ENCODE results near the gene NOL3. TPM values are rescaled to one million over a fixed set of nuclear protein-coding genes. Genes with fewer than 3 reads are reported as not detected.
A peak's percentile ranks its signal among the peaks of the same experiment; 100 is the strongest.

NOL3 gene
- total and polyA plus RNA-seq, 2 donors (not counting 3 experiments of a cell fraction or from before 2014, with no cell fraction given), result 16.0 to 19.4 TPM

DNA sequence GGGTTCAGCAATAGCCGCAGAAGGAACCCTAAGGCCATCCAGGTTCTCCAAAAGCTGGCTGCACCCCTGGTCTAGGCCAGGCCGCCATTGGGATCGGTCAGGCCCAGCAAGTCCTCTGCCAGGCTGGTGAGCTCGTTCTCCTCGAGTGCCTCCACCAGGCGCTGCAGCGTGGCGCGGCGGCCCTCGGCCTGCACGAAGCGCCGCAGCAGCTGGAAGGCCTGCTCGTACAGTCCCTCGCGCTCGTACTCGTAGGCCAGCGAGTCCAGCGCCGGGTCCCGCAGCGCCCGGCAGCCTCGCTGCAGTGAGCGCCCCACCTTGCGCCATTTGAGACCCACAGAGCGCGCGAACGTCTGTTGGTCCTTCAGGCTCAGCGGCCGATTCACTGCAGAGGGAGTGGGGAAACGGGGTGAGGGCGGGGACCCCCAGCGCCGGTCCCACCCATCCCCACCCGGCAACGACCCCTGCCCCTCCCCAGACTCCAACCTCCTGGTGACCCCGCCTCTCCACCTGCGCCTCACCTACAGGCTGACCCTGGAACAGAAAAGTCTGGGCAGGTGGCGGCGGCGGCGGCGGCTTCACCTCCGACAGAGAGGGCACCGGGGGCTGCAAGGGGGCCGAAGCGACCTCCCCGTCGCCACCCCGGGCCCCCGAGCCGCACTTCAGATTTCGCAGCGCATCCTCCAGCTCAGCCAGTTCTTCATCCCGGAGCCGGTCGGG lies 15.6 kb upstream of the NOL3 start:
- no peaks in the 10 kb centered on the region for H3K36me3 ChIP-seq (ENCODE audit: control insufficient read depth in 2 of 2, extremely low read depth in 1 of 2, insufficient read depth in 2 of 2, low read length in 2 of 2)
- dilution Hi-C loops (cut with MboI; ENCODE audit: extremely low pct_ligation_motif_present, low sequenced_read_pairs) (no loop called here), intact Hi-C loops (cut with micrococcal nuclease) (loop anchor here (1.0 kb wide), 3 partner anchors 50 to 177 kb away; no protein-coding TSS in a partner anchor)
- no peaks in the 10 kb centered on the region for H3K79me2 ChIP-seq (ENCODE audit: control insufficient read depth, insufficient read depth, low read length)
- H3K27me3 ChIP-seq (ENCODE audit: control insufficient read depth in 2 of 2, insufficient read depth in 2 of 2, low read length in 2 of 2), result peaks cover 2 to 7% of the 10 kb centered on the region in 2 experiments
- no TSS peak for BruUV-seq (replicated peaks)
- no peaks in the 10 kb centered on the region for H3K9me3 ChIP-seq (replicated peaks; ENCODE audit: control insufficient read depth, insufficient read depth, low read length)
- CTCF ChIA-PET, result interaction anchor here (0.6 to 8.2 kb wide), 64 partner anchors 8 to 324 kb away, joined by 3 to 302 read pairs (median 7); partner anchors contain the start of genes CDH16, CES3, CES4A and CIAO2B
- no peak overlapping the region for H3K9ac ChIP-seq (replicated peaks; ENCODE audit: extremely low read depth, insufficient read depth, low read length)
- no peak for TF ChIP-seq POLR2A (IDR thresholded peaks at IDR 0.05; ENCODE audit: low read depth, low read length)
- no peak for TF ChIP-seq EZH2 (IDR thresholded peaks at IDR 0.05; ENCODE audit: borderline replicate concordance, low read depth, low read length, severe bottlenecking)
- no peak for TF ChIP-seq FOS (IDR thresholded peaks at IDR 0.05; ENCODE audit: borderline replicate concordance, insufficient read depth, low read length)
- no peaks in the 10 kb centered on the region for H4K20me1 ChIP-seq (replicated peaks; ENCODE audit: control insufficient read depth, extremely low read depth, insufficient read depth, low read length)
- H3K27ac ChIP-seq (ENCODE audit: insufficient read depth, low read depth, low read length), result no peak overlapping the region
- POLR2A ChIA-PET, result interaction anchor here (1.2 kb wide), 1 partner anchor 137 kb away, joined by 12 read pairs; no protein-coding TSS in a partner anchor
- FAIRE-seq (no peak), DNase-seq (ENCODE audit: low read depth, low spot score) (no peak)
- no peaks in the 10 kb centered on the region for H3K9me1 ChIP-seq (replicated peaks; ENCODE audit: control insufficient read depth, extremely low read depth, insufficient read depth, low read length)
- peaks cover 3% of the 10 kb centered on the region for H3K4me1 ChIP-seq (ENCODE audit: control insufficient read depth, extremely low read depth, insufficient read depth, low read length)
- peak overlapping the region; percentile 44 for H3K4me2 ChIP-seq (ENCODE audit: insufficient read depth, low read length)
- peak overlapping the region in 1 of 3 experiments; percentile 15 for H3K4me3 ChIP-seq (replicated peaks in 1 of 3; ENCODE audit: insufficient read depth in 1 of 3, low read depth in 1 of 3, low read length in 3 of 3)
- H2AFZ ChIP-seq (ENCODE audit: low read depth, low read length), result no peak overlapping the region

DNA sequence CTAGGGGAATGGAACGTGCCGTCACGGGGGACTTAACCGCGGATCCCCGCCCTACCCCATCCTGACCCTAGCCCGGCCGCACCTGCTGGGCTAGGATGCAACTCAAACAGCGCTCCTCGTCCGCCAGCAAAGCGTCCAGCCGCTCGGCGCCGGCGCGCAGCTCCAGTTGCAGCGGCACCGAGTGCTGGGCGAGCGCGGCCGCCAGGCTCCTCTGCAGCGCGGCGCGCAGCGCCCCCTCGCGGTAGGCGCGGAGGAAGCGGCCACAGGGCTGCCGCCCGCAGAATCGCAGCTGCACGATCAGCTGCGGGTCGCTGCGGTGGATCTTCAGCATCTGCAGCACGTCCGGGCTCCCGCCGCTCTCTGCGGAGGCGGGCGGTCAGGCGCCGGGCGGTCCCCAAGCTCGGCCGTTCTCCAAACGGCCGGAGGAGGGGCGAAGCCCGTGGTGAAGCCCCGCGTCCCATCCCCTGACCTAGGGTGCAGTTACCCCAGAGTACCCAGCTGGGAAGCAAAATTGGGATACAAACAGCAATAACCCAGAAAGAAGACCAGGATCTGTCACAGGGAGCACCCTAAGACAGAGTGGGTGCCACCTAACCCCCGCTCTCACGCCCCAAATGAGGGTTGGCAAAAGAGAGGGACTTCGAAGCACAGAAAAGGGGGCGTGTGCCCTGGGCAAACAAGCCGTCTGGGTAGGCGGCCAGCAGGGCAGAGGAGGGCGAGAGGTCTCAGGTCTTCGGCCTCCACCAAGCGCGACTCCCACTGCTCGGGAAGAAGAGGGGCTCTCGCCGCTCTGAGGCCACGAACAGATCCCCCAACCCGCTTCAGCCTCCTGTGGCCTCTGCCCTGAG lies 14.8 kb upstream of the NOL3 start:
- ChIA-PET POLR2A (interaction anchor here (1.2 kb wide), 1 partner anchor 137 kb away, joined by 12 read pairs; no protein-coding TSS in a partner anchor), CTCF (interaction anchor here (0.6 to 8.2 kb wide), 66 partner anchors 9 to 325 kb away, joined by 3 to 302 read pairs (median 7); partner anchors contain the start of genes CDH16, CES3, CES4A and CIAO2B)
- peaks cover 2% of the 10 kb centered on the region in 2 experiments for H3K27me3 ChIP-seq (ENCODE audit: control insufficient read depth in 2 of 2, insufficient read depth in 2 of 2, low read length in 2 of 2)
- dilution Hi-C loops (cut with MboI; ENCODE audit: extremely low pct_ligation_motif_present, low sequenced_read_pairs), result no loop called here
- BruUV-seq (replicated peaks), result no TSS peak
- peak overlapping the region in 1 of 3 experiments; percentile 15 for H3K4me3 ChIP-seq (replicated peaks in 1 of 3; ENCODE audit: insufficient read depth in 1 of 3, low read depth in 1 of 3, low read length in 3 of 3)
- no peaks in the 10 kb centered on the region for H4K20me1 ChIP-seq (replicated peaks; ENCODE audit: control insufficient read depth, extremely low read depth, insufficient read depth, low read length)
- no peak overlapping the region for H2AFZ ChIP-seq (ENCODE audit: low read depth, low read length)
- H3K79me2 ChIP-seq (ENCODE audit: control insufficient read depth, insufficient read depth, low read length), result no peaks in the 10 kb centered on the region
- H3K4me1 ChIP-seq (ENCODE audit: control insufficient read depth, extremely low read depth, insufficient read depth, low read length), result peaks cover 4% of the 10 kb centered on the region
- DNase-seq (ENCODE audit: low read depth, low spot score) (peak; percentile 60), FAIRE-seq (peak; percentile 86)
- H3K9me3 ChIP-seq (replicated peaks; ENCODE audit: control insufficient read depth, insufficient read depth, low read length), result no peaks in the 10 kb centered on the region
- H3K9me1 ChIP-seq (replicated peaks; ENCODE audit: control insufficient read depth, extremely low read depth, insufficient read depth, low read length), result no peaks in the 10 kb centered on the region
- H3K9ac ChIP-seq (replicated peaks; ENCODE audit: extremely low read depth, insufficient read depth, low read length), result no peak overlapping the region
- no peaks in the 10 kb centered on the region for H3K36me3 ChIP-seq (ENCODE audit: control insufficient read depth in 2 of 2, extremely low read depth in 1 of 2, insufficient read depth in 2 of 2, low read length in 2 of 2)
- intact Hi-C loops (cut with micrococcal nuclease), result loop anchor here (1.0 kb wide), 3 partner anchors 51 to 178 kb away; no protein-coding TSS in a partner anchor
- H3K4me2 ChIP-seq (ENCODE audit: insufficient read depth, low read length), result peak overlapping the region; percentile 44
- H3K27ac ChIP-seq (ENCODE audit: insufficient read depth, low read depth, low read length), result no peak overlapping the region
- TF ChIP-seq GATA2 (IDR thresholded peaks at IDR 0.05; ENCODE audit: insufficient read depth, insufficient read length, low read depth, low read length) (no peak), EZH2 (IDR thresholded peaks at IDR 0.05; ENCODE audit: borderline replicate concordance, low read depth, low read length, severe bottlenecking) (peak; percentile 62), MYC (IDR thresholded peaks at IDR 0.05; ENCODE audit: low read depth, low read length) (no peak), POLR2A (IDR thresholded peaks at IDR 0.05; ENCODE audit: low read depth, low read length) (peak; percentile 24), JUN (IDR thresholded peaks at IDR 0.05; ENCODE audit: borderline replicate concordance, insufficient read depth, insufficient read length, low read depth) (no peak), POLR2AphosphoS5 (IDR thresholded peaks at IDR 0.05; ENCODE audit: insufficient read depth, low read depth, low read length) (peak; percentile 48), FOS (IDR thresholded peaks at IDR 0.05; ENCODE audit: borderline replicate concordance, insufficient read depth, low read length) (no peak)
- TF ChIP-seq, protein P1, sequence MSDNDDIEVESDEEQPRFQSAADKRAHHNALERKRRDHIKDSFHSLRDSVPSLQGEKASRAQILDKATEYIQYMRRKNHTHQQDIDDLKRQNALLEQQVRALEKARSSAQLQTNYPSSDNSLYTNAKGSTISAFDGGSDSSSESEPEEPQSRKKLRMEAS (IDR thresholded peaks at IDR 0.05; ENCODE audit: insufficient read depth, insufficient read length), result no peak
- TF ChIP-seq, protein P2, sequence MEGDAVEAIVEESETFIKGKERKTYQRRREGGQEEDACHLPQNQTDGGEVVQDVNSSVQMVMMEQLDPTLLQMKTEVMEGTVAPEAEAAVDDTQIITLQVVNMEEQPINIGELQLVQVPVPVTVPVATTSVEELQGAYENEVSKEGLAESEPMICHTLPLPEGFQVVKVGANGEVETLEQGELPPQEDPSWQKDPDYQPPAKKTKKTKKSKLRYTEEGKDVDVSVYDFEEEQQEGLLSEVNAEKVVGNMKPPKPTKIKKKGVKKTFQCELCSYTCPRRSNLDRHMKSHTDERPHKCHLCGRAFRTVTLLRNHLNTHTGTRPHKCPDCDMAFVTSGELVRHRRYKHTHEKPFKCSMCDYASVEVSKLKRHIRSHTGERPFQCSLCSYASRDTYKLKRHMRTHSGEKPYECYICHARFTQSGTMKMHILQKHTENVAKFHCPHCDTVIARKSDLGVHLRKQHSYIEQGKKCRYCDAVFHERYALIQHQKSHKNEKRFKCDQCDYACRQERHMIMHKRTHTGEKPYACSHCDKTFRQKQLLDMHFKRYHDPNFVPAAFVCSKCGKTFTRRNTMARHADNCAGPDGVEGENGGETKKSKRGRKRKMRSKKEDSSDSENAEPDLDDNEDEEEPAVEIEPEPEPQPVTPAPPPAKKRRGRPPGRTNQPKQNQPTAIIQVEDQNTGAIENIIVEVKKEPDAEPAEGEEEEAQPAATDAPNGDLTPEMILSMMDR (IDR thresholded peaks at IDR 0.05; ENCODE audit: extremely low read depth in 1 of 2, insufficient read depth in 1 of 2, low read depth in 1 of 2, low read length in 2 of 2), result peak; percentile 89 to 96
